ENCODE results near the gene WFDC1.
A peak's percentile ranks its signal among the peaks of the same experiment; 100 is the strongest.

Gene WFDC1

DNA sequence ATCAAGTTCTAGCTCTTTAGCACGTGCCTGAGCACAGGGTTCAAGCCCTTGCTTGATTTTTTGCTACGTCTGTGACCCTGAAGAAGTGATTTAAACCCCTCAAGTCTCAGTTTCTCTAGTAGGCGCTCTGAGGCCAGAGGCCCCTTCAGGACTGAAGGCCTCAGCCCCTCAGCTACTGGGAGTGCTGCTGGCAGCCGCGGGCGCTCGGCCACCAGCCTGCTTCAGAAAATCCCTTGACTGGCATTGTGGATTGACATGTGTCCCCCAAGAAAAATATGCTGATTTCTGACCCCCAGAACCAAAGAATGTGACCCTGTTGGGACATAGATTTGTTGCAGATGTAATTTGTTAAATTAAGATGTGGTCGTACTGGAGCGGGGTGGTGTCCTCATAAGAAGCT is 20.2 kb upstream of the WFDC1 start:
- no peak for DNase-seq

DNA sequence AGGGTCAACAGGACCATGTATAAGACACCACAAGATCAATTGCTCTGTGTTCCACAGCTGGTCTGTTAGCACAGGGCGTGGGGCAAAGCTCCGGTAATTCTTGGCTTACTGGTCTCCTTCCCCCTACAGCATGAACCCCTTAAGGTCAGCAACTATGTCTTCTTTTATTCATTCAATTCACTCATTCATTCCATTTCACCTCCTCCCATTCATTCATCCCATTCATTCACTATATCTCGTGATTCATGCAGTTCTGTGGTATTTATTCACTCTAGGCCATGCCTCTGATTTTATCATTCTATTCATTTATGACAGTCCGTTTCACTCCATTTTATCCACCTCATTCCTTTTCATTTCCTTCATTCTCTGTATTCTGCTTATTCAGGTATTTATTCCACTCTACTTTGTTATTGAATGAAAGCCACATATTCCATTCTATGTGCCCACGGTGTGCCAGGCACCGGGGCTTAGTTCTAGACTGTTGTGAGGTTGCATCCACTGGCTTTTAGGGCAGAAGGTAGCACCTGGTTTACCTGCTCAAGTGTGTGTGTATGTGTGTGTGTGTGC is 19.0 kb upstream of the WFDC1 start:
- no peak for DNase-seq

DNA sequence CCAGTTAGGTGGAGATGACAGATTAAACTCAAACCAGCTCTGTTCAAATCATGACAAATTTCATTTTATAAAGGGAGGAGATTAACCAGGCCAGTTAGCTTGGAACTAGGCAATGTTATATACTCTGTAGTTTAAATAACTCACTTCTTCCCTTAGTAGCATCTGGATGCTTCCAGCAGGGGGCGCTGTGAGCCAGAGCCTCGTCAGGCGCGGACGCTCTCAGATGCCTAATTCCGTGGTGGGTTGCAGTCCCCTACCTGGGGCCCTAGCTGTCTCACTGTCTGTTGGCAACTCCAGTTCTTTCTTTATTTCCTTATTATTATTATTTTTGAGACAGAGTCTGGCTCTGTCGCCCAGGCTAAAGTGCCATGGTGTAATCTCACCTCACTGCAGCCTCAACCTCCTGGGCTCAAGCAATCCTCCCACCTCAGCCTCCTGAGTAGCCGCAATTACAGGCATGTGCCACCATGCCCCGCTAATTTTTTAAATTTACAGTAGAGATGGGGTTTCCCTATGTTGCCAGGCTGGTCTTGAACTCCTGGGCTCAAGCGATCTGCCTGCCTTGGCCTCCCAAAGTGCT is 17.3 kb upstream of the WFDC1 start:
- peak; percentile 75 for DNase-seq

DNA sequence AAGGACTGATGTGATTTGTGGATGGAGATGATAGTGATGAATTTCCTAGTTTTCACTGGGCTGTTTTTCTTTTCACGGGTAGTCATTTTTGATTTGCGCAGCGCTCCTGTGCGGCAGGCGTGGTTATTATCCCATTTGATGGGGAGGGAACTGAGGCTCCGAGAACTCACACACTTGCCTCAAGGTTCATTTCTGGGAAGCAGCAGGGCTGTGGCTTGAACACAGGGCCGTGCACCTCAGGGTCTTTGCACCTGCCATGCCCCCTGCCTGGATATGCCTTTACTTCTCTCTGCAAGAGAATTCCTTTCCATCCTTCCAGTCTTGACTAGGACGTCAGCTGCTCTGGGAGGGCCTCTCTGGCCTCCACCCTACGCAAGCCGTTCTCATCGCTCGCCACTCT is 16.3 kb upstream of the WFDC1 start:
- no peak for DNase-seq

DNA sequence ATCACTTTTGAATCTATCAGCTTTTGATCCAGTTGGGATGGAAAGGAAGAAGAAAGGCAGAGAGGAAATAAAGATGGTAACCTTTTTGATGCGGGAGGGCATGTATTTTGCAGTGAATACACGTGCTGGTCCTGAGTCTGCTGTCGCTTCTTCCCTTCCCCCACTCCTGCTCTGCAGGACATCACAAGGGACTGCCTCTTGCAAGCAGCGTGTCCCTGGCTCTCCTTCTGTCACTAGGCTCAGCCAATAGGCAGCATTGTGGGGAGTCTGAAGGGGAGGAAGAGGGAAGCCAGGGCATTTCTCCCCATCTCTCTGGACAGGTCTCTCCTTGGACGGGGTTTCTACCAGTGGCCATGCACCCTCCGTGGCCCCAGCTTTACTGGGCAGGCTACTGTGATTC is 15.7 kb upstream of the WFDC1 start:
- DNase-seq = no peak

DNA sequence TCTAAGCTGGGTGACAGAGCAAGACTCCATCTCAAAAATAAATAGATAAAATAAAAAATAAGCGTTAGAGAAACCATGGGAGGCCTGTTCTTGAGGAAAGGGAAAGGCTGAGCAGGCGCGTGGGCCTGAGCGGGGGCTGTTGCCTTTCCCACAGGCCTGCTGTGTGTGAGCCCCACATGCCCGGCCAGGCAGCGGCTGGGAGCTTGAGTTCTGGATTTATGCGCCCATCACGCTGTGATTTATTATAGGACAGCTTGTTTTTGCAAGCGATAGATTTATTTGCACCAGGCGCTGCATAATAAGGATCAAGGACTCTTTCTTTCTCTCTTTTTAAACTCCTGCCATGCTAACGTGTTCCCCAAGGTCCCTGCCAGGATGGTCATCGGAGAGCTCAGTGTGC is 14.8 kb upstream of the WFDC1 start:
- no peak for DNase-seq

DNA sequence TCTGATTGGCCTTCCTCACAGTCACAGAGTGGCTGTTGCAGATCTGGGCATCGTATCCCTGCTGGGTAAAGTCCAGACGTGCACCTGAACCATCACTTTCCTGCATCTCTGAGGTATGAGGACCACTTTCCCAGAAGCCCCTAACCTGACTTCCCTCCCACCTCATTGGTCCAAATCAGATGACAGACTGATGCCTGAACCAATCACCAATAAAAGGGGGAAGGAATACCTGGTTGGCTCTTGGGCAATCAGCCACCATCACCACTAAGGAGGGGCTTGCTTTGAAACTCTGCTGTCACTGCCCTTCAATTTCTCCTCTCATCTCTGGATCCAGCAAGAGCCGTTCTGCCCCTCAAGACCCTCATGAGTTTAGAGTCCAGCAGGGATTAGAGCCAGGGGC is 13.6 kb upstream of the WFDC1 start:
- no peak for DNase-seq

DNA sequence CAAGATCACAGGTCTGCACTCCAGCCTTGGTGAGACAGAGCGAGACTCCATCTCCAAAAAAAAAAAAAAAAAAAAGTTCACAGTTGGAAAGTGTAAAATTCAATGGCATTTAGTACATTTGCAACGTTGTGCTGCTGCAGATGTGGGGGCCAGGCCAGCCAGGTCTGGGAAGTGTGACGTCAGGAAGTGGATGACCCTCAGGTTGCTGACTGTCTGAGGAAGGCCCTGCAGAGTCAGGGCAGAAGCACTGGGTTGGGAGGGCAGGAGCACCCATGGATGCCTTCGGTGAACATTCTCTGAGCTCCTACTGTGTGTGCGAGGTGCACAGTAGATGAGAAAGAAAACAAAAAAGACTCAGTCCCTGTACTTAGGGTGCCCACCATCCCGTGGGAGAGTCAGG is 12.1 kb upstream of the WFDC1 start:
- DNase-seq = no peak

DNA sequence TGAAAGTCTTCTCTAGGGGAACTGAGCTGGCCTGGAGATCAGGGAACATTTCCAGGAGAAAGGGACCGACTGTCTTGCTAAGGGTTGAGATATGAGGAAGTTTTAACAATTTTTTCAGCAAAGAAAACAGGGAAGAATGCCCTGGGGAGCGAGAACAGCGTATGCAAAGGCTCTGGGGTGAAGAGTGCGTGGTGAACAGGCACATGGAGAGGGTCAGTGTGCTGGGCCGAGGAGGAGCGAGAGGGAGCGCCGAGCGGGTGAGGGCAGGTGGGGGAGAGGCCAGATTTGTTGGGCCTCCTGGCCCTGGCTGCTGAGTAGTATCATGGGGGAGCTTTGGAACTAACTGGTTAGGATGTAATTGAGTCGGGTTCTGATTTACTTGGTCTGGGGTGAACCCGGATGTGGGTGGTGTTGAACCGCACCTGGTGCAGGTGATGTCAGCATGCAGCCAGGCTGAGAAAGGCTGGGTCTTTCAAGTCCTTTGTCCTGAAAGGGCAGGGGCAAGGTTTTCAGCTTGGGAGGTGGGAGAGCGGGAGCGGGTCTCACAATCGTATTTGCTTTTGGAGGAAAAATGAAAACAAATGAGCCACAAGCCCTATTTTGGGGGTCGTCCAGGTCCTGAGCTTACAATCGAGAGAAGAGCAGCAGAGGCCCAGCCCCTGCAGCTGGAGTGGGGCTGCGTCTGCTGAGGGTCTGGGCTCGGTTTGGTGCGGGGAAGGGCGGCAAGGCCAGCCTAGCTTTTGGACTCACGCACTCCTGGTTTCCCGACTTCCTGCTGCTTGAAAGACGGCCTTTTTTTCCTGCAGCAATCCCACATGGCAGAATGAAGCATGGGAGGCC is 11.1 kb upstream of the WFDC1 start:
- DNase-seq = no peak

DNA sequence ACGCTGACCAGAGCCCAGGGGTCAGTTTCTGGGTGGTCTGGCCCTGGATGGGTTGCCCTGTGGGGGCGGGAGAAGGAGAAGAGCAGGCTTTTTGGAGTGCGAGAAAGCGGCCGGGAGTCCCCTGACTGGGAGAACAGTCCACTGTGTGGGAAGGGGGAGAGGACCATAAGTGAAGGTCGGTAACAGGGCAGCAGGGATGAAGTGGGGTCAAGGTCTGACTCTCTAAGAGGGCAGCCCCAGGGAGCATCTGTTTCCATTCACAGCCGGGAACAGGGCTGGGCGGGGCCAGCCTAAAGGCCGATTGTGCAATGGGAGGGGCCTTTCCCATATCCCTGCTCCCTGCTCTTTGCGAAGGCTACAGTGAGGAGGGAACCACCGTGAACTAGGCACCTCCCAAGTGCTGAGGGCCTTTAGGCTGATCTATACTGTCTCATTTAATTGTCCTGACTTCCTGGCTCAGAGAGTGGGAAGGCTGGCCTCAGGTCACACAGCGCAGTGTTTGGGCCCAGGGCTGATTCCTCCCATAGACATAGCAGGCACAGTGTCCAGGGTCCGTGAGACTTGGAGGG is 10.4 kb upstream of the WFDC1 start:
- DNase-seq = no peak

DNA sequence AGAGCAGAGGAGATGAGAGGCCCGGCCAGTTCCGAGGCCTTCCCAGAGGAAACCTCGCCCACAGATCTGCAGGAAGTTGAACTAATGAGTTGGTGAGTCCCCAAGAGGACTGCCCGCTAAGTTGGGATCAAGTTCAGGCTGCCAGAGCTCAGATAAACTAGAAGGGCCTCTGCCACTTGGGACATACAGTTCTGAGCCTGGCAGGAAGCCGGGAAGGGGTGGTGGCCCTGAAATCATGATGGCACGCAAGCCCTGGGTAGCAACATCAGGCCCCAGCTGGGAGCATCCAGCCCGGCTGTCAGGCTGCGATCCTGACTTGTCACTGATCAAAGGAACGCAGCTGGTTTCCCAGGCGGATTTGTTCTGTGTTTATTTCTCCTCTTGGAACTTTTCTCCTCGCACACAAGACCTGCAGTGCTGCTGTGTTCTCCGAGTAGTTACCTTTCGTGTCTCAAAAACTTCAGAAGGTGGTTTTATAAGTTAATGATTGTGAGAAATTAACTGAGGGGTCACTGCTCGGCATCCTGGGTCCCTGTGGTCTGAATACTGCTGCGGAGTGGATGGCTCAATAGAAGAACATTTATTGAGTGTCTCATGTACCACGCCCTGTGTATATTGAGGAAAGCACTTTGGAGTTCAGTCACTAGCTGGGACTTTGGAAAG is 8.0 kb upstream of the WFDC1 start:
- no peak for DNase-seq

DNA sequence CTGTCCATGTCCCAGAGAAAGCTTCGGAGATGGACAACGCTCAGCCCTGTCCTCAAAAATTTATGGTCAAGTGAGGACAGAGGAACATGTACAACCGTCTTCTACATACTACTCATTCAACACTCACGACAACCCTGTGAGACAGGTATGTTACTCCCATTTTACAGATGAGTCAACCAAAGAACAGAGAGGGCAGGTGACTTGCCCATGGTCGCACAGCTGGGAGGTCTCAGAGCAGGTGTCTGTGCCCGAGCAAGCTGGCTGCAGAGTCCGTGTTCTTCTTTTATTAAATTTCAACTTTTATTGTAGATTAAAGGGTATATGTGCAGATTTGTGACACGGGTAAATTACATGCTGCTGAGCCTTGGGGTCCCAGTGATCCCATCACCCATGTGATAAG is 5.8 kb upstream of the WFDC1 start:
- no peak for DNase-seq

DNA sequence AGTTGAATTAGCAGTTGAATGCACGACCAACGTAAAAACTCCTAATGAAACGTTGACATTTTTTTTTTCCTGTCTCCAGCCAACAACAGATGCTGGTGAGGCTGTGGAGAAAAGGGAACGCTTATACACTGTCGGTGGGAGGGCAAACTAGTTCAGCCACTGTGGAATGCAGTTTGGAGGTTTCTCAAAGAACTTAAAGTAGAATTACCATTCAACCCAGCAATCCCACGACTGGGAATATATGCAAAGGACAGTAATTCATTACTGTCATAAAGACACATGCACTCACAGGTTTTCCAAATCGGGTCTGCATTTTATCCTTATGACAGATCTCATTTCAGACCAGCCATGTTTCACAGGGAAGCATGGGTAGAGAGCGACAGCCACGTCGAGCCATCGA is 3.5 kb upstream of the WFDC1 start:
- no peak for DNase-seq

DNA sequence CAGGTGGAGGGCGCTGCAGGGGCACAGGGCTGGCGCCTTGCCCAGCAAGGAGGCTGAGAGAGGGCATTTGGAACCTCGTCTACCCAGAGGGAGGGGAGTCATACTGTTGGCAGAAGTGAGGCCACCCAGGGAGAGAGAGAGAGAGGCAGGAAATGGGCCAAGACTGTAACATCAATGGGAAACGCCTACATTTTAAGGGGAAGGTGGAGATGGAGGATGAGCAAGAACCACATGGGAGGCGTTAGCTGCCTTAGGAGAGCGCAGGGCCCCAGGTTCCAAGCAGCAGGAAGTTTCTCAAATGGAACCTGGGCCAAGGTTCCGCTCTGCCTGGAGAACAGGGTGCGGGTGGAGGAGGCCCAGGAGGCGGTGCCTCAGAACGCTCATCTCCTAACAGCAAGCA is 2.7 kb upstream of the WFDC1 start:
- no peak for DNase-seq

DNA sequence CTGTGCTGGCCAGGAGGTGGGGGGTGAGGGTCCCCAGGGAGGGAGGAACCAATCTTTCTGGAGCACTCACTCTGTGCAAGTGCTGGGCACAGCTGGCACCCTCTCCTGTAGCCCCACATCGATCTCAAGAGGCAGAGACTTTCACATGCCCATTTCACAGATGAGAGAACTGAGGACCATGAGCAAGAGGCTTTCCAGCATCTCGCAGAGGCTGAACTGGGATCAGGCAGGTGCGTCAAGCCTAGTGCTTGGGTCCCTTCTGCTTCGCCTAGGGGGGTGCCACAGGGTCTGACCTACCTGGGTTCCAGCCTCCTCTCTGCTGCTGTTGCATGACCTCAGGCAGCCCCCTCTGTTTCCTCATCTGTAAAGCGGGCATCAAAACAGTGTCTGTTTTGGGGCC is 1.3 kb upstream of the WFDC1 start:
- DNase-seq = no peak

DNA sequence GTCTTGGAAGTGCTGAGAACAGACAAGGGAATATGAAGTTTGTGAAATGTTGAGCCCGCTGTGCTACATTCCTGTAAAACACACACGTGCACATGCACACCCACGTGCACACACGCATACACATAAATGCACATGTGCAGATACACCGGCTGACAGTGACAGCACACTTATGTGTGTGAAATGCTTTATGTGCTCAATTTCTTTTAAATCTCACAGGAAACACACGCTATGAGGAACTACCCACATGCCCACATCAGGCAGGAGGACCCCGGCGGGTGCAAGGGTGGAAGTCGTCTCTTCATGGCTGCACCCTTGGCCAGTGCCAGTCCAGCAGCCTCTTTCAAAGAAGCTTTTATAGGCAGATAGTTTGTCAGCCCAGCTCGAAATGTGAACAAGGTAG is 561 bp upstream of the WFDC1 start:
- DNase-seq = no peak

DNA sequence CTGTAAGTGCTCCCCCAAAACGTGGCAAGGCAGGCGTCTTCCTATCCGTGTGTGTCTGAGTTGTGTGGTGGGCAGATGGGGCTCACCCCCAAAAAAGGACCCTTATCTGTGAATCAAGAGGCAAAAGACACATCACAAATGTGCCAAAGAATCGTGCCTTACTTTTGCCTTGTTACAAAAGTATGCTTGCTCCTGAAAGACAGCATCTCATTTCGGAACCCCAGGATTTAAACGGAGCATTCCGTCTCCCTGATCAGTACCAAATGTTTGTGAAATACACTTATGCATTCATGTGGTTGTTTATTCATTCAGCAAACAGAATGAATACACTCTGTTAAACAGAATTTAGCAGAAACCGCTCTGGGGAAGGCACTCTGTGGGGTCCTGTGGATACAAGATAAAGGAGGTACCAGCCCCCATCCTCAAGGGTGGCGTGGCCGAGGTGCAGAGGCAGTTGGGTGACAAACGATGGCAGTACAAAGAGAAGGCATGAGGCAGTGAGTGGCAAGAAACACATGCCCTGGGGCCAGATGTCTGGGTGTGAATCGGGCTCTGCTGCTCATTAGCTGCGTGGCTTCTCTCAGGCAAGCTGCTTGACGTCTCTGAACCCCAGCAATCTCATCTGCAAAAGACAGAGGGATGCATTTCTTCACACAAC is 654 bp downstream of the WFDC1 start:
- no peak for DNase-seq

DNA sequence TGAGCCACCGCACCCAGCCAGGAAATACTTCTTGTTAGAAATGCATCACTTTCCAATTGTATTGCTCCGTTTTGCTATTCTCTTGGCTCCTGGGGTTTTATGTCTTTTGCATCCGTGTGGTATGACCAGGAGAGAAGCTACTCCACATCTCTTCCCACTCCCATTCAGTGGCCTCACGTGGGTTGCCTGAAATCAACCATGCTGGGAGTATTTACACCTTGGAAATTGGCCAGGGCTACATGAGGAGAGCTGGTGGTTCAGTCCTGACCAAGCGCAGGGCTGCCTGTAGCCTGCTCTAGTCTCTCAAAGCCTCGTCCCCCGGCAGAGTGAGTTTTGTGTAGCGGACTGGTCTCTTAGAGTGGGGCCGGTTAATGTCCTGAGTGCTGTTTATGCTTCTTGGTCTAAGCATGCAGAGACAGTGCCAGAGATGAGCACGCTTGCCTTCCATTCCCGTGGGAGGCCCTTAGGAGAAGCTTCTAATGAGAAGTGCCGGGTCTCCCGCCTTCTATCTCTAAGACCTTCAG is 3.8 kb downstream of the WFDC1 start:
- DNase-seq = no peak

DNA sequence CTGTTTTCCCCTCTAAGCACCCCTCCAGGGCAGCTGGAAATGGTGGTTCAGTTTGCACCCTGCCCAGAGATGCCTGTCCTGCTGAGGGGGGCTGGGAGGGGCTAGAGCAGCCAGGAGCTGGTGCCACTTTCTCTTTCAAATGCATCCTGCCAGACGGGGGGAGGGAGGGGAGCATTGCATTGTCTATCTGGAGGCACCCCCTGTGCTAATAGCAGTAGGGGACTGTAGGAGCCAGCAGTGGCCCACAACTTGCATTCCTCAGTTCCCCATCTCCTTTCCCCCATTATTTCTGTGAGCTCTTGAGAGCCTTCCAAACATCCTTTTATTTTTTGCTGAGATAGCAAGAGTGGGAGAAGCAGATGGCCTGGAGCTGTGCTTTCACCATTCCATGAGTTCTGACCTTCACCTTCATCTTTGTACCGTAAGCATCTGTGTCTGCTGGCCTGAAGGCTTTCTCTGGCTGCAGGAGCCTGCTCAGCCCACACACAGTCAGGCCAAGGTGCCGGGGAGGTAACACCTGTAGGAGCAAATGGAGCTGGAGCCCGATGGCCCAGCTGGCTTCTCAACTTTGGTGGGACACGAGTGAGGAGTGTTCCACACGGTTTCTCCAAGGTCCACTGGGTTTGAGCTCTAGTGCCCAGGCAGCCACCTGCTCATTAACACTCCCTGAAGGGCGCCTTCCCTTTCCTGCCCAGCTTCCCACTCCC is 5.2 kb downstream of the WFDC1 start:
- DNase-seq = no peak

DNA sequence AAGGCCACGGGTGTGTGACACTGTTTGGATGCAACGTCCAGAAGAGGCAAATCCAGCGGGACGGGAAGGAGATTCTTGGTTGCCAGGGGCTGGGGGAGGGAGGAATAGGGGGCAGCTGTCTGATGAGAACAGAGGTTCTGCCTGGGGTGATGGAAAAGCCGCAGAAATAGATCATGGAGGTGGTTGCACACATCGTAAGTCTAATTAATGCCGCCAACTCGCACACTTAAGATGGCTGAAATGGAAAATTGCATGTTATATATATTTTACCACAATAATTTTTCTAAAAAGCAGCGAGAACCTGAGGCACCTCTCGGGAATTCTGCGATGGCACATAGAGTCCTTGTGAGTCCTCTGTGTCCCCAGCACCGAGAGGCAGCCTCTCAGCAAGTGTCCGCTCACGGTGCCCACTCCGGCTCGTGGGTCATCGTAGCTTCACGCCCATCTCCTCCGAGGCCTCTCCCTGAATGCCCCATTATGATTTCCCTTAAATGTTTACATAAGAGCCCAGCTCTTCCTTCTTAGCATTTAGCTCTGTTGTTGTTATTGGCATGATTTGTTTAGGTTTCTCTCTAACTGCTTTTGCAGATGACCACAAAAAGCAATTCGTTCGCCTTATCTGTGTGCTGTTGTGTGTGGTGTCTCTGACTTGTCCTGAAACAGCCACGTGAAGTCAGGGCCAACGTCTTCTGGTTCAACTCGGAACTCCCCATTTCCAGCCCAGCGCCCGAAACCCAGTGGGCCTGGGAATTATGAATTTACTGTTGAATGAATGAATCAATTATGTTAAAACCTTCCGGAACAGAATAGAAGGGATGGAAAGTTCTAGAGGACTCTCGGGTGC is 7.7 kb downstream of the WFDC1 start:
- DNase-seq = no peak

DNA sequence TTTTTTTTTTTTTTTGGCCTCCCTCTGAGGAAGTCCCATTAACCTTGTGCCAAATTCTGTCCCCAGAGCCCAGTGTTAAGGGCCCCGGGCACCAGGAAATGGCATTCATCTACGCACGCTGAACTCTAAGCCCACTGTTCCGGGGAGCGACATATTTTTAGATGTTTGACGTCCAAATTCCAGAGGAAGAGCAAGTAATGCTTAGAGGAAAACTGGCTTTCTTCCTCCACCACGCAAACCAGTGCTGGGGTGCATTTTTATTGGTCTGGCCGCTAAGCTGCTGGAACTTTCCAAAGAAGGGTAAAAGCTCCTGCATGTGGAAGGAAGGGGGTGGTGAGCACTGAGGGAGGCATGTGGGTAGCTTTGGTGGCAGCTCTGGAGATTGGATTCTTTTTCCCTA is 8.3 kb downstream of the WFDC1 start:
- no peak for DNase-seq

Measured in stimulated activated CD4-positive, alpha-beta T cell treated with anti-CD3 and anti-CD28 coated beads, Interleukin-4, amount 100 ng/mL, for 1 hour (primary cell).